Measurements from ENCODE around the gene USP30.

- no peak for TF ChIP-seq POLR2A (IDR thresholded peaks at IDR 0.05; ENCODE audit: low read length)
- TF ChIP-seq GATA1 (IDR thresholded peaks at IDR 0.05; ENCODE audit: low read depth, low read length): no peak
Measured at GRCh38 chr12:109052097-109052413, 321 bp upstream of the USP30 start.
